GM21529 (cell line): Measurements from ENCODE around the gene FN3KRP.

ENCODE experiments used
- ATAC-seq: cut with Tn5 transposase; IDR thresholded peaks from one replicate; pipeline ENCODE4 v1.9.1; 2021; ENCODE audit not compliant: unreplicated experiment

The FN3KRP gene

DNA sequence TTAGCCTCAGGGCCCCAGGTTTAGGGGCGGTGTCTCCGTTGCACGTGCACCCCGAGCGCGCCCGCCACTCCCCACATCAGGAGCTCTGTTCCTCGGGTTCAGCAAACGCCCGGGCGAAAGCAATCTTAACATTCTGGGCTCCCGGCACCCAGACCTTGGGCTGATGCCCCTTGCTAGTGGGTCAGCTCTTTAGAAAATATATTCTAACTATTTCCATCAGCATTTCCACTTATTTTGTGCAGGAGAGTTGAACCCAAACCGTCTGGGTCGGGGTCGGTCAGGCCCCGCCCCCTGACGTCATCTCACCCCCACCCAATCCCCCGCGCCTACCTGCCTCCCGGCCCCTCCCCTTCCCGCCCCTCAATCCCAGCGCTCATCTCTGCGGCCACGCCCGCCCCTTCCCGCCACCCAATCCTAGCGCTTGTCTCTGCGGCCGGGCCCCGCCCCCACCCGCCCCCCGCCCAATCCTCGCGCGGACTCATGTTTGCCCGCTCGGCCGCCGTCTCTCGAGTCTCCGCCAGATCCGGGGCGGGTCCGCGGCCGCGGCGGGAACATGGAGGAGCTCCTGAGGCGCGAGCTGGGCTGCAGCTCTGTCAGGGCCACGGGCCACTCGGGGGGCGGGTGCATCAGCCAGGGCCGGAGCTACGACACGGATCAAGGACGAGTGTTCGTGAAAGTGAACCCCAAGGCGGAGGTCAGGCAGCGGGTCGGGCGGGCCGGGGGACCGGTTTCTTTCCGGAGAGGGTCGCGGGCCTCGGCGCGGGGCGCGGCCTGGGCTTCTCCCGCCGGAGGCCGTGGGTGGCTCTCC, at the start of gene FN3KRP:
TSS of gene FN3KRP (plus strand) at position 504 of the 808 bp plus-strand sequence. CDS start at position 554, 50 bp downstream.
- peak; percentile 59 for ATAC-seq

- ATAC-seq = no peak
These were observed 49.4 kb upstream of the FN3KRP start for GRCh38 chr17:82666931-82667667.

DNA sequence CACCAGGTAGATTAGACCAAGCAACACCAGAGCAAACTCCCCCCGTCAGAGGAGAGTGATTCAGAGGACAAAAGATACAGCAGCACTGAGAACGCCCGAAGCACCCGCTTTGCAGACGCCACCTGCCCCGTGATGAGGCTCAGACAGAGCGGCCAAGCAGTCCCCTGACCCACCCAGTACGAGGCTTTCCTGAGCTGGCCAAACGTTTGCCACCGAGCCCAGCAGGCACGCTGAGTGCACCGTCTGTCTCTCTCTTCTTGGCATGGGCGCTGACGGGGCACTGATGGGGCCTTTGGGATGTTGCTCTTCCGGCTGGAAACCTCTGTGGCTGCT, 48.9 kb upstream of the FN3KRP start:
- no peak for ATAC-seq

DNA sequence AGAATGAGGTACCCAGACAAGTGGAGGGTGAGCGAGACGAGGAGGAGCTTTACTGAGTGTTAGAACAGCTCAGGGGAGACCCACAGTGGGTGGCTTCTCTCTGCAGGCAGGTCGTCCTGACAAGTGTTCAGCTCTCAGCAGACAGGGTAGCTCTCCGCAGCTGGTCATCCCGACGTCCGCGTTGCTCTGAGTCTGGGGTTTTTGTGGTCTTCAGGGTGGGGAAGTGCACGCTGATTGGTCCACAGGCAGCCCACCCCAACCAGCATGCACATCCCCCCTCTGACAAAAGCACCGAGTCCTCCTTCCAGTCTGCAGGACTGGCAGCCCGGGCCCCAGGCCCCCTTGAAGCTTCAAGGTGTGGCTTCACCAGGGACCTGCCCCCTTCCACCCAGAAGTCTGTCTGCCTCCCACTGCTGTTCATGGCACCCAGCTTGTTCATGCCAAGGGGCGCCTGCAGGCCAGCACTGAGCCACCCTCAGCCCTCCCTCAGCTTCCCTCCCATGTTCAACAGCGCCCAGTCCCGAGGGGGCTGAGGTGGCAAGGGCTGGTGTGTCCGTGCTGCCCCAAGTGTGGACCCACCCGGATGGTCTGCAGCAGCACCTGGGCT, 48.4 kb upstream of the FN3KRP start:
- no peak for ATAC-seq

DNA sequence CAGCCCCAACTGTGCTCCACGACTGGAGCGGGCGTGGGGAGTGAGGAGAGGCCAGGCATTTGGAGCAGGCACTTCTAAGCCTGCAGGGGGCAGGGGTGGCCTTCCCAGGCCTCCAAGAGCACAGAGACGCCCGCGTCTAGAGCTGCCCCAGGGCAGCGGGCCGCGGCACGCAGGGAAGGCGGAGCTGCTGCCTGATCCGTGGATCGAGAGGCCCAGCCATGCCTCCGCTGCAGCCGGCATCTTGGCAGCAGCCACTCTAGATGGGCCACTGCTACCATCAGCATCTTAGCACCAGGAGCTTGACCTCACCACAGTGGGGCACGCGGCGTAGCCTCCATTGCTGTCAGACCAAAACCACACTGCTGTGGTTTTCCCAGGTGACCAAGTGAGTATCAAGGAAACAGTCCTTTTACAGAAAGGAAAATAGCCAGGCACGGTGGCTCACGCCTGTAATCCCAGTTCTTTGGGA, 47.8 kb upstream of the FN3KRP start:
- ATAC-seq = no peak

- ATAC-seq = no peak
These were observed 45.6 kb upstream of the FN3KRP start for GRCh38 chr17:82670661-82671450.

- no peak for ATAC-seq
These were observed 41.6 kb upstream of the FN3KRP start for GRCh38 chr17:82674656-82675475.

DNA sequence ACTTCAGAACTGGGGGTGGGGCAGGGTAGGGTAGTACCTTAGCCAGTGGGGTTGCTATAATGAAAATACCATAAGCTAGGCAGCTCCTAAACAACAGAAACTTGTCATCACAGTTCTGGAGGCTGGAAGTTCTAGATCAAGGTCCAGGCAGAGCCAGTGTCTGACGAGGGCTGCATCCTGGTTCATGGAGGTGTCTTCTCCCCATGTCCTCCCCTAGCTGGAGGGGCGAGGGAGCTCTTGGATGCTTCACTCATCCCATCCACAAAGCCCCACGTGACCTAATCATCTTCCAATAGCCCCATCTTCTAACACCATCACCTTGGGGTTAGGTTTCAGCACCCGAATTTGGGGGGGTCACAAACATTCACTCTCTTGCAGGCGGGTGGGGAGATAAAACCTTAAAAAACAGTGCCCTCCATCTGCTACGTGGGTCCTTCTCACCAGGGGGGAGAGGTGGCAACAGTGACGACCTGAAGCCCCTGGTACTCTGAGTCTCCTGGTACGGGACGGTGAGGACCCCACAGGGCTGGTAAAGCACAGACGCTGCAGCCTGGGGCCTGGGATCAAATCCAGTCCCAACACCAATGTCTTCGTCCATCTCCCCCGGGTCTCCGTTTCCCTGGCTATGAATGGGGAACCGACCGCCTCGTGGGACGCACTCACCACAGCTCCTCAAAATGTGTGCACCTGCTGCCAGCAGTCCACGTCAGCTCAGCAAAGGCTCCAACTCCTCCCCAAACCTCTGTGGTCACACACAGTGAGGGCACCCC, 40.8 kb upstream of the FN3KRP start:
- ATAC-seq = no peak

DNA sequence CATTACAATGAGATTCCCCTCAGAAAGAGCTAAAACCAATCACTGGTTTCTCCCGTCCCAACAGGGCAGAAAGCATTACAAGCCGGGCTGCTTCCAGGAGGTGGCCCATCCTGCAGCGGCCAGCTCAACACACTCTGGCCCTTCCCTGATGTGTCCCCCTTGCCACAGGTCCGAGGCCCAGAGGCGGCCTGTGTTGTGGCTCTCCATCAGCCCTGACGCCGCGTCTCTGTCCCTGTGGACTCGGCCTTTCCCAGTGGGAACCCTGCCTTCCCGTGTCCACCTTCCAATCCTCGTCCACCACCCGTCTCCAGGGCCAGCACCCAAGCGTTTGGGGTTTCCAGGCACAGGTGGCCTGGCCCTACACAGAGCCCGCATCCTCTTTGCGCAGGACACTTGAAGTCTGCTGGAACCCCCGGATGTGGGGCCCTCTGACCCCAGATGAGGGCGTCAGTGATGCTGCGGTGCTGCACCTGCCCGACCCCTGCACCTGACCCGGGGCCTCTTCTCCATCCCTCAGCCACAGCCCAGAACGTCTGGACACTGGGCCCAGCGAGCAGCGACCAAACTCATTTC, 39.1 kb upstream of the FN3KRP start:
- ATAC-seq = no peak

GRCh38 chr17:82678265-82678891, 38.1 kb upstream of the FN3KRP start:
- no peak for ATAC-seq

DNA sequence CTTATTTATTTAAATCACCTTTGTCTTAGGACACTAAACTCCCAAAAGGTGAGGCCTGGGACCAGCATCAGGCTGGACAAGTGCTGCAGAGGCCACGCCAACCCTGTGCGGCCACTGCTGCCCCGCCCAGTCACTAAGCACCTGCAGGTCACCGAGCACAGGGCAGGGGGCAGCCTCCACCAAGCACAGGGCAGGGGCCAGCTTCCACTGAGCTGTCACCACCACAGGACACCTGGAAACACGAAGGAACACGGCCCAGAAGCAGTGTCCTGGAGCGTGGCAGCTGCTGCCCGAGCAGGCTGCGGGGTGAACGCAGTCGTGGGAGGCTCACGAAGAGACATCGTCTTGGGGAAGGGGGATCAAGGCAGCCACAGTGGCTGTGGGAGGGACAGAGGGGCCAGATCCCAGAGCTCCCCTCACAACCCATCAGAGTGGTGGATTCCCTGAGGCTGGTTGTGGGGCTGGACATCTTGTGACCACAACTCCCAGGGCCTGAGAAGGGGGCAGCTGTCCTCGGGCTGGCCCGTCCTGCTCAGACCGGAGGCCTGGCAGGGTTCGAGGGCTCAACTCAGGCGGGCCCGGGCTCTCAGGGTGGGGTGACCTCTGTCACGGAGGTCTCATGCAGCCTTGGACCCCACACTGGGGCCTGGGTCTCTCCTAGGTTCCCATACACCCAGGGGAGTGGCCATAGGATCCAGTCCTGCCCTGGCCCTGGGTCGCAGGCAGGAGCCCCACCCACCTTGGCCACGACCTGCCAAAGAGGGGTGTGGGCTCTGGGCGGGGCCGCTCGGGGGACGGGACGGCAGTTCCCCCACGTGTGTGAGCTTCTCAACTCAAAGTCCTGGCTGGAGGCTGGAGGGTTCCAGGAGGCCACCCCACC, 36.7 kb upstream of the FN3KRP start:
- ATAC-seq = no peak

GRCh38 chr17:82681547-82681946, 35.0 kb upstream of the FN3KRP start:
- ATAC-seq = no peak

GRCh38 chr17:82683534-82683933, 33.0 kb upstream of the FN3KRP start:
- ATAC-seq = no peak

- ATAC-seq = no peak
These were observed 32.2 kb upstream of the FN3KRP start for GRCh38 chr17:82684228-82684841.

DNA sequence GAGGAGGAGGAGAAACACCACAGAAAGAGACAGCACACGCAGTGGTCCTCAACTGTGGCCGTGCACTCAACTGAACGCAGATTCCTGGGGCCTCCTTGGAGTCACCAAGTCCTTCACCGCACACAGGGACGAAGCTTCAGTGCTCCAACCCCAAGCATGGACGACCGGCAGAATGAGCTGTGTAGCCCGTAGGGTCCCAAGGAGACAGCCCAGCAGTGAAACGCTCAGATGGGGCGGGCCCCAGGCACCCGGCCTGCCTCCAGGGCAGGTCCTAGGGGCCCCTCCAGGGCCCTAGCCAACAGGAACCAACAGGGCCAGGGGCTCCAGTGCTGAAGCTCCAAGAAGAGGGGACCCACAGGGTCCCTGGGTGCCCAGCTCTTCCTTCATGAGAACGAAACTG, 31.2 kb upstream of the FN3KRP start:
- no peak for ATAC-seq

DNA sequence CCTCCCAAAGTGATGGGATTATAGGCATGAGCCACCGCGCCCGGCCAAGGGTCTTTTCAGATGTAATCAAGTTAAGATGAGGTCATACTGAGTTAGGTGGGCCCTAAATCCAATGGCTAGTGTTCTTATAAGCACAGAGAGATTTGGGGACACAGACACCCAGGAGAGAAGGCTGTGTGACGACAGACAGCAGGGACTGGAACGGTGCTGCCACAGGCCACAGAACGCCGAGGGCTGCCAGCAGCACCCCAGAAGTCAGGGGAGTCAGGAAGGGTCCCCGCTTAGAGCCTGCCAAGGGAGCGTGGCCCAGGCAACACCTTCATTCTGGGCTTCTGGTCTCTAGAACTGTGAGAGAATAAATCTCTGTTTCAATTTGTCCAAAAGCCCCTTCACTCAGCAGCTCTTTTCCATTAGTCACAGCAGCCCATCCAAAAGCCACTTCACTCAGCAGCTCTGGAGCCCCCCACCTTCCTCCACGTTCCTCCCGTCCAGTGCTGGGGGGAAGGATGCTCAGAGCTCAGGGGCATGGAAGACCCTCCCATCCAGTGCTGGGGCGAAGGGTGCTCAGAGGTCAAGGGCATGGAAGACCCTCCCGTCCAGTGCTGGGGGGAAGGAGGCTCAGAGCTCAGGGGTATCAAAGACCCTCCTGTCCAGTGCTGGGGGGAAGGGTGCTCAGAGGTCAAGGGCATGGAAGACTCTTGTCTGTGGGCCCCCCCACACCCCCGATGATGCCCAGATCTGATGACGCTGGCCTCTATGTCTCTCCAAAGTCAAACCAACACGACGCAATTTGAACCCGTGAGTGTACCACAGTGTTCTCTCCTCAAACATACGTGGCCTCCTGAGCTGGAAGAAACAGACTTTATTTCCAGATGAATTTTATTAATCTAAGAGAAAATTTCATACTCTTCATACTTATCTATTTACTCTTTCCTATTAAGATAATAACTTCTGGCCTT, 29.9 kb upstream of the FN3KRP start:
- ATAC-seq = no peak
